Stimulated activated CD8-positive, alpha-beta memory T cell treated with anti-CD3 and anti-CD28 coated beads, Interleukin-4, amount 100 ng/mL, for 1 hour (primary cell): Measurements from ENCODE around the gene GPR75.

Experiments
- DNase-seq, 2 donors: peaks; one replicate each; pipeline ENCODE4 v3.0.0-alpha.2; 2020; ENCODE audit warnings: low read depth in 2 of 2, low spot score in 1 of 2

The GPR75 gene

GRCh38 chr2:53811601-53812000 is 48.2 kb downstream of the GPR75 start:
- DNase-seq: no peak
